Nephron (organoid): Measurements from ENCODE around the gene SMYD3.
A peak's percentile ranks its signal among the peaks of the same experiment; 100 is the strongest.
"Not testable (repeated sequence)": the region's sequence is repeated elsewhere in the genome, so short reads cannot be mapped to it uniquely, and the experiment has no call there.

Experiments used
- H3K27ac Mint-ChIP-seq, 3 experiments: 2 replicates each; pipeline ENCODE4 v1.8.0; 2020; ENCODE audit warnings: mixed read lengths in 3 of 3, mild to moderate bottlenecking in 2 of 3, moderate library complexity in 1 of 3
- H3K27me3 Mint-ChIP-seq: 2 replicates; pipeline ENCODE4 v1.8.0; 2021; ENCODE audit warnings: low read depth, mild to moderate bottlenecking, moderate library complexity, mixed read lengths
- H3K36me3 Mint-ChIP-seq: 2 replicates; pipeline ENCODE4 v1.8.0; 2020; ENCODE audit warnings: low read depth, mixed read lengths
- H3K4me1 Mint-ChIP-seq: 2 replicates; pipeline ENCODE4 v1.8.0; 2020; ENCODE audit warnings: mixed read lengths
- H3K4me3 Mint-ChIP-seq, 3 experiments: 2 replicates each; pipeline ENCODE4 v1.8.0; 2020; ENCODE audit warnings: mild to moderate bottlenecking in 3 of 3, mixed read lengths in 3 of 3, moderate library complexity in 2 of 3
- H3K9me3 Mint-ChIP-seq: 2 replicates; pipeline ENCODE4 v1.8.0; 2020; ENCODE audit warnings: mixed read lengths
- CTCF ChIP-seq, 3 experiments: fragments of 200-600 bp; sonication (generic); IDR thresholded peaks; one replicate each; pipeline ENCODE4 v1.5.0; 2021; ENCODE audit warnings: antibody characterized with exemption in 3 of 3; ENCODE audit not compliant: unreplicated experiment in 3 of 3

The SMYD3 gene

GRCh38 chr1:246329900-246330299 lies 177.2 kb downstream of the SMYD3 start:
- H3K9me3 Mint-ChIP-seq: peaks cover 8% of the 10 kb centered on the region
- H3K4me3 Mint-ChIP-seq: no peak overlapping the region
- H3K36me3 Mint-ChIP-seq: peaks cover 27% of the 10 kb centered on the region
- no peaks in the 10 kb centered on the region for H3K4me1 Mint-ChIP-seq
- no peak for TF ChIP-seq CTCF (IDR thresholded peaks at IDR 0.05; ENCODE audit: unreplicated experiment in 3 of 3)
- H3K27ac Mint-ChIP-seq: no peak overlapping the region
- H3K27me3 Mint-ChIP-seq: no peaks in the 10 kb centered on the region

- not testable (repeated sequence) for H3K27me3 Mint-ChIP-seq, H3K9me3 Mint-ChIP-seq, H3K4me3 Mint-ChIP-seq, H3K27ac Mint-ChIP-seq, H3K4me1 Mint-ChIP-seq
- peaks cover 27% of the 10 kb centered on the region for H3K36me3 Mint-ChIP-seq
Measured at GRCh38 chr1:246329292-246329691, 177.8 kb downstream of the SMYD3 start.

- Mint-ChIP-seq H3K9me3 (peaks cover 4% of the 10 kb centered on the region), H3K36me3 (peaks cover 11% of the 10 kb centered on the region)
Measured at GRCh38 chr1:246324711-246325110, 182.4 kb downstream of the SMYD3 start.

GRCh38 chr1:246324033-246324432 lies 183.0 kb downstream of the SMYD3 start:
- H3K9me3 Mint-ChIP-seq, H3K27me3 Mint-ChIP-seq, H3K36me3 Mint-ChIP-seq: not testable (repeated sequence)
- Mint-ChIP-seq H3K27ac (peak overlapping the region; percentile 4 to 78 (median 54)), H3K4me1 (peaks cover 32% of the 10 kb centered on the region), H3K4me3 (peak overlapping the region; percentile 70 to 83 (median 82))

More at GRCh38 chr1:246324711-246325110, 182.4 kb downstream of the SMYD3 start:
- H3K4me1 Mint-ChIP-seq: peaks cover 27% of the 10 kb centered on the region
- no peak for TF ChIP-seq CTCF (IDR thresholded peaks at IDR 0.05; ENCODE audit: unreplicated experiment in 3 of 3)
- H3K27ac Mint-ChIP-seq: peak overlapping the region; percentile 50 to 78 (median 70)
- peaks cover 6% of the 10 kb centered on the region for H3K27me3 Mint-ChIP-seq
- H3K4me3 Mint-ChIP-seq: peak overlapping the region; percentile 70 to 83 (median 82)

- H3K9me3 Mint-ChIP-seq: no peaks in the 10 kb centered on the region
- no peak overlapping the region for H3K27ac Mint-ChIP-seq
- H3K4me1 Mint-ChIP-seq: peaks cover 32% of the 10 kb centered on the region
- no peak overlapping the region for H3K4me3 Mint-ChIP-seq
- no peaks in the 10 kb centered on the region for H3K36me3 Mint-ChIP-seq
- TF ChIP-seq CTCF (IDR thresholded peaks at IDR 0.05; ENCODE audit: unreplicated experiment in 3 of 3): no peak
- peaks cover 6% of the 10 kb centered on the region for H3K27me3 Mint-ChIP-seq
Measured at GRCh38 chr1:246320286-246320685, 186.8 kb downstream of the SMYD3 start.

- H3K27me3 Mint-ChIP-seq: peaks cover 6% of the 10 kb centered on the region
- peaks cover 26% of the 10 kb centered on the region for H3K4me1 Mint-ChIP-seq
- H3K4me3 Mint-ChIP-seq: no peak overlapping the region
- no peaks in the 10 kb centered on the region for H3K36me3 Mint-ChIP-seq
- no peaks in the 10 kb centered on the region for H3K9me3 Mint-ChIP-seq
- peak overlapping the region in 1 of 3 experiments; percentile 25 for H3K27ac Mint-ChIP-seq
- TF ChIP-seq CTCF (IDR thresholded peaks at IDR 0.05; ENCODE audit: unreplicated experiment in 3 of 3): no peak
Measured at GRCh38 chr1:246319083-246319714, 187.9 kb downstream of the SMYD3 start.

- Mint-ChIP-seq H3K9me3 (no peaks in the 10 kb centered on the region), H3K27me3 (peaks cover 6% of the 10 kb centered on the region), H3K4me1 (peaks cover 20% of the 10 kb centered on the region), H3K36me3 (no peaks in the 10 kb centered on the region), H3K4me3 (no peak overlapping the region), H3K27ac (peak overlapping the region in 1 of 3 experiments; percentile 10)
- TF ChIP-seq CTCF (IDR thresholded peaks at IDR 0.05; ENCODE audit: unreplicated experiment in 3 of 3): no peak
Measured at GRCh38 chr1:246318622-246319021, 188.5 kb downstream of the SMYD3 start.
